ENCODE measurements around the gene ADAM19.

GRCh38 chr5:157562111-157562581 lies 13.4 kb downstream of the ADAM19 start:
- TF ChIP-seq POLR2A (IDR thresholded peaks at IDR 0.05) = no peak
- no peak for TF ChIP-seq CTCF (IDR thresholded peaks at IDR 0.05)

All from uterus (tissue), 2 donors.